ENCODE measurements around the gene SENP3. TPM values are rescaled to one million over a fixed set of nuclear protein-coding genes. Genes with fewer than 3 reads are reported as not detected.

Gene SENP3
- total RNA-seq, 1 experiment from 2014 or later: 83.1 TPM

DNA sequence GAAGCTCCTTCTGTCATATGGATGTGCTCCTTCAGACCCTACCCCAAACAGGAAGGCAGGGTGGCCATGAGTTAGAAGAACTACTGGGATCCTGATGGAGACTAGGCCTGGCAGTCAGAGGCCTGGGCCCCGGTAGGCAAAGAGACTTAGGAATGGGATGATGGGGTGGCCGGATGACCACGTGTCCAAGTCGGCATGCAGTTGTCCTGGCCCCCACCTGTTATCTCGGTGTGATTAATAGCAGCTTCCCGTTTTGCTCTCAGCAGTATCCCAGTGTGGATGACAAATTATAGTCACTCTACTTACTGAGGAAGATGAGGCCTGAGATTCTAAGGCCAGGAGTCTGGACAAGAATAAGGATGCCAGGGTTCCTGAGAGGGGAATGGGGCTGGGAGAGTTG lies 11.4 kb upstream of the SENP3 start:
- H4K8ac ChIP-seq (replicated peaks; ENCODE audit: insufficient read length, low read depth, low read length): no peak overlapping the region
- peaks cover 2% of the 10 kb centered on the region; the same call in 1 of the 2 replicates for H3K4me1 ChIP-seq (ENCODE audit: insufficient read depth, low read length)
- H3K4me2 ChIP-seq (ENCODE audit: insufficient read depth, insufficient read length, low read length): no peak overlapping the region
- no peak overlapping the region for H2AFZ ChIP-seq (ENCODE audit: low read length)
- no peak overlapping the region for H3K56ac ChIP-seq (ENCODE audit: insufficient read length, low read depth, low read length)
- no peaks in the 10 kb centered on the region for H3K36me3 Mint-ChIP-seq (ENCODE audit: insufficient read depth in 1 of 3, low read depth in 3 of 3)
- H2BK15ac ChIP-seq (ENCODE audit: low read depth, low read length): no peak overlapping the region
- 0 out of 5 replicates have a peak, but pooled peaks cover 0 to 2% of the 10 kb centered on the region in 2 experiments for H3K9me3 Mint-ChIP-seq
- WGBS (ENCODE audit: extremely low coverage, insufficient read length, low lambda C conversion rate): no CpG with 5 or more reads among the region's 6 CpGs
- no peaks in the 10 kb centered on the region for H3K27me3 ChIP-seq (ENCODE audit: insufficient read depth, low read length)
- no peak overlapping the region for H3K14ac ChIP-seq (ENCODE audit: insufficient read depth, low read length)
- peaks cover 26% of the 10 kb centered on the region for H3K27me3 Mint-ChIP-seq (ENCODE audit: low read depth)
- H2BK12ac ChIP-seq (ENCODE audit: insufficient read length, low read depth, low read length): no peak overlapping the region
- H3K79me1 ChIP-seq (ENCODE audit: insufficient read depth, low read depth, low read length, poor library complexity, severe bottlenecking): no peaks in the 10 kb centered on the region
- H3K23ac ChIP-seq (ENCODE audit: insufficient read length, low read depth, low read length): no peak overlapping the region
- no peak overlapping the region for H3K27ac Mint-ChIP-seq
- H3K4ac ChIP-seq (ENCODE audit: low read depth, low read length): no peak overlapping the region
- H3K18ac ChIP-seq (ENCODE audit: insufficient read length, low read depth, low read length): no peak overlapping the region
- no peaks in the 10 kb centered on the region for H4K20me1 ChIP-seq (ENCODE audit: control insufficient read depth, insufficient read depth, insufficient read length)
- H3K4me3 Mint-ChIP-seq: no peak overlapping the region; a peak in 1 of 5 replicates
- H4K91ac ChIP-seq (ENCODE audit: insufficient read length, low read depth, low read length): no peak overlapping the region
- H3T11ph ChIP-seq (ENCODE audit: low read length): no peak overlapping the region
- no peak overlapping the region for H3K27ac ChIP-seq (ENCODE audit: insufficient read length, low read depth, low read length)
- H4K5ac ChIP-seq (ENCODE audit: insufficient read length, low read depth, low read length): no peak overlapping the region
- H2BK20ac ChIP-seq (ENCODE audit: low read depth, low read length, poor library complexity, severe bottlenecking): no peak overlapping the region
- no peak overlapping the region for H2AK5ac ChIP-seq (ENCODE audit: insufficient read length, low read length)
- H3K9ac ChIP-seq (ENCODE audit: extremely low read depth, insufficient read length, low read length): no peak overlapping the region
- no peaks in the 10 kb centered on the region for H3K9me3 ChIP-seq (ENCODE audit: control insufficient read depth, low read depth, low read length)
- H3K4me1 Mint-ChIP-seq: peaks cover 7 to 13% of the 10 kb centered on the region in 2 experiments
- no peak for DNase-seq
- no peaks in the 10 kb centered on the region for H3K79me2 ChIP-seq (ENCODE audit: insufficient read depth, low read length)
- H2BK120ac ChIP-seq (ENCODE audit: low read depth, low read length, poor library complexity, severe bottlenecking): no peak overlapping the region
- no peak overlapping the region for H2BK5ac ChIP-seq (ENCODE audit: insufficient read length, low read length)
- TF ChIP-seq, protein P1, sequence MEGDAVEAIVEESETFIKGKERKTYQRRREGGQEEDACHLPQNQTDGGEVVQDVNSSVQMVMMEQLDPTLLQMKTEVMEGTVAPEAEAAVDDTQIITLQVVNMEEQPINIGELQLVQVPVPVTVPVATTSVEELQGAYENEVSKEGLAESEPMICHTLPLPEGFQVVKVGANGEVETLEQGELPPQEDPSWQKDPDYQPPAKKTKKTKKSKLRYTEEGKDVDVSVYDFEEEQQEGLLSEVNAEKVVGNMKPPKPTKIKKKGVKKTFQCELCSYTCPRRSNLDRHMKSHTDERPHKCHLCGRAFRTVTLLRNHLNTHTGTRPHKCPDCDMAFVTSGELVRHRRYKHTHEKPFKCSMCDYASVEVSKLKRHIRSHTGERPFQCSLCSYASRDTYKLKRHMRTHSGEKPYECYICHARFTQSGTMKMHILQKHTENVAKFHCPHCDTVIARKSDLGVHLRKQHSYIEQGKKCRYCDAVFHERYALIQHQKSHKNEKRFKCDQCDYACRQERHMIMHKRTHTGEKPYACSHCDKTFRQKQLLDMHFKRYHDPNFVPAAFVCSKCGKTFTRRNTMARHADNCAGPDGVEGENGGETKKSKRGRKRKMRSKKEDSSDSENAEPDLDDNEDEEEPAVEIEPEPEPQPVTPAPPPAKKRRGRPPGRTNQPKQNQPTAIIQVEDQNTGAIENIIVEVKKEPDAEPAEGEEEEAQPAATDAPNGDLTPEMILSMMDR (conservative IDR thresholded peaks at IDR 0.05): no peak
- peaks cover 6% of the 10 kb centered on the region for H3K23me2 ChIP-seq (ENCODE audit: insufficient read length, low read depth, low read length, poor library complexity, severe bottlenecking)
